ENCODE data around the gene GLRA3.

DNA sequence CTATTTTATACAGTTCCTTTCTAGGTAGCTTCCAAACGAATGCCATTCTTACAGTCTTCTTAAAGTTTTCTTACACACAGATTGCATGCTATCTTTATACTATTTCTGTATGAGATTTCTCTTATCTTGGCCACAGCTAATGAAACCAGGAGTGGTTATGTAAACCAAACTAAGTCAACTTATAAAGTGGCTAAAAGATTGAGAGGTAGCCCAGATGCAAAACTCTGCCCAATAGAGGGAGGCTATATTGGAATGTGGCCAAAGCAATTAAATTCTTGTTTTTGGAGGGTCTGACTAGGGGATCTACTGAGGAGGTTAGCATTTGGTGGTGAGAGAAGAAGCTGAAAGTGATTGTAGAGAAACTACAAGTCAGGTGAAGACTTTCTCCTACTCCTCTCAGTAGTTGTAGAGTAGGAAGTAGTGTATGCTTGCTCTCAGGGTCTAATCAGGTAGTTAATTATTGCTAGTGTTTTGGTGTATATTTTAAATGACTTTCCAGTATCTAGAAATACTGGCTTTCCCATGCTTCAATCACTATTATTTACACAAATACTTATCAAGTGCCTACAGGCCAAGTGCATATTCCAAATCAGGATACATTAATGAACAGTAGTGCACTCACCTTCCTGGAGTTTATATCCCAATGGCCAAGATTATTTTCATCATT lies 202.6 kb downstream of the GLRA3 start:
- no peak for TF ChIP-seq CTCF (IDR thresholded peaks at IDR 0.05; ENCODE audit: control extremely low read depth in 1 of 3, insufficient read depth in 1 of 3, low read depth in 1 of 3, low read length in 3 of 3)
- TF ChIP-seq EP300 (IDR thresholded peaks at IDR 0.05; ENCODE audit: borderline replicate concordance in 1 of 2, low read depth in 2 of 2, low read length in 2 of 2): no peak

Measured in H1 (cell line).